DMS53 treated with DMSO at 0.1 percent for 48 hours (cell line): ENCODE measurements around the gene ZP2.
"Not testable (repeated sequence)": the region's sequence is repeated elsewhere in the genome, so short reads cannot be mapped to it uniquely, and the experiment has no call there.

Source experiments
- DNase-seq: peaks from one replicate; lab custom pipeline; 2025; ENCODE audit not compliant: unreplicated experiment; lab: John Stamatoyannopoulos, UW

ZP2 gene

GRCh38 chr16:21218153-21218552 lies 6.8 kb upstream of the ZP2 start:
- DNase-seq: no peak

- DNase-seq: no peak
Observed at GRCh38 chr16:21217121-21217520, 5.7 kb upstream of the ZP2 start.

- no peak for DNase-seq
Observed at GRCh38 chr16:21214086-21214485, 2.7 kb upstream of the ZP2 start.

- no peak for DNase-seq
Observed at GRCh38 chr16:21208446-21209230, 2.7 kb downstream of the ZP2 start.

GRCh38 chr16:21206550-21206949 lies 4.8 kb downstream of the ZP2 start:
- no peak for DNase-seq

GRCh38 chr16:21205303-21205702 lies 6.1 kb downstream of the ZP2 start:
- no peak for DNase-seq

GRCh38 chr16:21203155-21203797 lies 8.1 kb downstream of the ZP2 start:
- DNase-seq: no peak

GRCh38 chr16:21199607-21200218 lies 11.7 kb downstream of the ZP2 start:
- DNase-seq: no peak

- no peak for DNase-seq
Observed at GRCh38 chr16:21197621-21198020, 13.8 kb downstream of the ZP2 start.

GRCh38 chr16:21197112-21197511 lies 14.3 kb downstream of the ZP2 start:
- no peak for DNase-seq

- not testable (repeated sequence) for DNase-seq
Observed at GRCh38 chr16:21195330-21195729, 16.0 kb downstream of the ZP2 start.

- no peak for DNase-seq
Observed at GRCh38 chr16:21194771-21195301, 16.5 kb downstream of the ZP2 start.

GRCh38 chr16:21192991-21193390 lies 18.4 kb downstream of the ZP2 start:
- no peak for DNase-seq

GRCh38 chr16:21190599-21190998 lies 20.8 kb downstream of the ZP2 start:
- no peak for DNase-seq

- DNase-seq: no peak
Observed at GRCh38 chr16:21190013-21190412, 21.4 kb downstream of the ZP2 start.

- no peak for DNase-seq
Observed at GRCh38 chr16:21189311-21189710, 22.1 kb downstream of the ZP2 start.

- DNase-seq: no peak
Observed at GRCh38 chr16:21186326-21186691, 25.1 kb downstream of the ZP2 start.

- no peak for DNase-seq
Observed at GRCh38 chr16:21185659-21186325, 25.6 kb downstream of the ZP2 start.

GRCh38 chr16:21184834-21185233 lies 26.5 kb downstream of the ZP2 start:
- no peak for DNase-seq

- no peak for DNase-seq
Observed at GRCh38 chr16:21183995-21184394, 27.4 kb downstream of the ZP2 start.

GRCh38 chr16:21179983-21180365 lies 31.4 kb downstream of the ZP2 start:
- no peak for DNase-seq
